Measurements from ENCODE around the gene ULK1.

The ULK1 gene

GRCh38 chr12:131892711-131893604 is 1.5 kb upstream of the ULK1 start:
- DNase-seq (ENCODE audit: low read depth, low spot score) = no peak

GRCh38 chr12:131893605-131894312 is 663 bp upstream of the ULK1 start:
- no peak for DNase-seq (ENCODE audit: low read depth, low spot score)

- DNase-seq (ENCODE audit: low read depth, low spot score) = no peak
Measured at GRCh38 chr12:131894981-131895639, 688 bp downstream of the ULK1 start.

- DNase-seq (ENCODE audit: low read depth, low spot score) = no peak
Measured at GRCh38 chr12:131895640-131896079, 1.2 kb downstream of the ULK1 start.

- peak; percentile 68 for DNase-seq (ENCODE audit: low read depth, low spot score)
Measured at GRCh38 chr12:131896080-131896810, 1.8 kb downstream of the ULK1 start.

- no peak for DNase-seq (ENCODE audit: low read depth, low spot score)
Measured at GRCh38 chr12:131896811-131897270, 2.4 kb downstream of the ULK1 start.

- DNase-seq (ENCODE audit: low read depth, low spot score) = no peak
Measured at GRCh38 chr12:131897276-131897675, 2.9 kb downstream of the ULK1 start.

GRCh38 chr12:131897875-131898274 is 3.5 kb downstream of the ULK1 start:
- no peak for DNase-seq (ENCODE audit: low read depth, low spot score)

- DNase-seq (ENCODE audit: low read depth, low spot score) = no peak
Measured at GRCh38 chr12:131900397-131900796, 6.0 kb downstream of the ULK1 start.

GRCh38 chr12:131901431-131902331 is 7.3 kb downstream of the ULK1 start:
- no peak for DNase-seq (ENCODE audit: low read depth, low spot score)

- DNase-seq (ENCODE audit: low read depth, low spot score) = no peak
Measured at GRCh38 chr12:131902332-131903241, 8.2 kb downstream of the ULK1 start.

GRCh38 chr12:131903270-131904255 is 9.1 kb downstream of the ULK1 start:
- no peak for DNase-seq (ENCODE audit: low read depth, low spot score)

- no peak for DNase-seq (ENCODE audit: low read depth, low spot score)
Measured at GRCh38 chr12:131904346-131904745, 9.9 kb downstream of the ULK1 start.

GRCh38 chr12:131905081-131905629 is 10.7 kb downstream of the ULK1 start:
- no peak for DNase-seq (ENCODE audit: low read depth, low spot score)

GRCh38 chr12:131905630-131906091 is 11.2 kb downstream of the ULK1 start:
- no peak for DNase-seq (ENCODE audit: low read depth, low spot score)

- no peak for DNase-seq (ENCODE audit: low read depth, low spot score)
Measured at GRCh38 chr12:131907379-131908091, 13.1 kb downstream of the ULK1 start.
